Measurements from ENCODE around the gene EIF4E3. TPM values are rescaled to one million over a fixed set of nuclear protein-coding genes. Genes with fewer than 3 reads are reported as not detected.

Gene EIF4E3
- total and polyA plus RNA-seq, 2 of the 13 experiments (the other 11 are each of a cell fraction or from before 2014, with no cell fraction given) = 0.07 to 0.15 TPM

GRCh38 chr3:71657831-71658530 lies 67.2 kb downstream of the EIF4E3 start:
- CTCF ChIA-PET (ENCODE audit: low intra/inter-chr PET ratio, low total read pairs) = no interaction called here
- no peak overlapping the region for H3K4me2 ChIP-seq (ENCODE audit: low read depth, low read length)
- no peaks in the 10 kb centered on the region for H3K9me3 ChIP-seq (ENCODE audit: low read length)
- H3K79me2 ChIP-seq (ENCODE audit: insufficient read depth, low read length) = no peaks in the 10 kb centered on the region
- BruUV-seq (replicated peaks) = no TSS peak
- FAIRE-seq (no peak), DNase-seq (ENCODE audit: low spot score) (no peak), ATAC-seq (no peak)
- in situ Hi-C loops (cut with HindIII; ENCODE audit: extremely low pct_ligation_motif_present, low pct_unique_long_range_greater_than_20kb) (loop anchor here (10.0 kb wide), 1 partner anchor 1593 kb away; no protein-coding TSS in a partner anchor), intact Hi-C loops (cut with micrococcal nuclease; ENCODE audit: unreplicated experiment) (no loop called here)
- no peak overlapping the region for H2AFZ ChIP-seq (ENCODE audit: low read length)
- no peak overlapping the region for H3K27ac ChIP-seq (ENCODE audit: extremely low read length, insufficient read depth, low read length)
- no peak overlapping the region for H3K9ac ChIP-seq (ENCODE audit: insufficient read depth, low read depth, low read length)
- no peaks in the 10 kb centered on the region for H3K4me1 ChIP-seq (ENCODE audit: insufficient read depth, low read length)
- 29% methylated on average over 12 of the region's 12 CpGs for whole genome bisulfite sequencing (ENCODE audit: low lambda C conversion rate)
- POLR2A ChIA-PET = no interaction called here
- H3K36me3 ChIP-seq (replicated peaks in 1 of 2; ENCODE audit: control insufficient read depth in 1 of 2, insufficient read depth in 2 of 2, low read length in 2 of 2) = no peaks in the 10 kb centered on the region
- H3K27me3 ChIP-seq (ENCODE audit: control insufficient read depth in 1 of 2, insufficient read depth in 2 of 2, low read length in 2 of 2) = peaks cover 0 to 24% of the 10 kb centered on the region in 2 experiments; a peak in 4 of 5 replicates
- H4K20me1 ChIP-seq (ENCODE audit: insufficient read depth, low read length) = no peaks in the 10 kb centered on the region
- TF ChIP-seq MATR3 (CRISPR knock-in tag; IDR thresholded peaks at IDR 0.05) = no peak
- no peak for TF ChIP-seq ISL2 (CRISPR knock-in tag; IDR thresholded peaks at IDR 0.05)
- TF ChIP-seq, protein P1, sequence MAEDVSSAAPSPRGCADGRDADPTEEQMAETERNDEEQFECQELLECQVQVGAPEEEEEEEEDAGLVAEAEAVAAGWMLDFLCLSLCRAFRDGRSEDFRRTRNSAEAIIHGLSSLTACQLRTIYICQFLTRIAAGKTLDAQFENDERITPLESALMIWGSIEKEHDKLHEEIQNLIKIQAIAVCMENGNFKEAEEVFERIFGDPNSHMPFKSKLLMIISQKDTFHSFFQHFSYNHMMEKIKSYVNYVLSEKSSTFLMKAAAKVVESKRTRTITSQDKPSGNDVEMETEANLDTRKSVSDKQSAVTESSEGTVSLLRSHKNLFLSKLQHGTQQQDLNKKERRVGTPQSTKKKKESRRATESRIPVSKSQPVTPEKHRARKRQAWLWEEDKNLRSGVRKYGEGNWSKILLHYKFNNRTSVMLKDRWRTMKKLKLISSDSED (CRISPR knock-in tag; IDR thresholded peaks at IDR 0.05) = no peak
- no peak for TF ChIP-seq SAFB2 (CRISPR knock-in tag; IDR thresholded peaks at IDR 0.05; ENCODE audit: borderline replicate concordance, low read depth)
- TF ChIP-seq NFKBIZ (CRISPR knock-in tag; IDR thresholded peaks at IDR 0.05) = no peak
- no peak for TF ChIP-seq NCOA1 (CRISPR knock-in tag; IDR thresholded peaks at IDR 0.05)
- TF ChIP-seq ZMYM3 (CRISPR knock-in tag; IDR thresholded peaks at IDR 0.05) = no peak
- no peak for TF ChIP-seq ZSCAN29 (CRISPR knock-in tag; conservative IDR thresholded peaks at IDR 0.05)
- no peak for TF ChIP-seq ZMYM2 (CRISPR knock-in tag; IDR thresholded peaks at IDR 0.05)
- no peak for TF ChIP-seq ZNF564 (CRISPR knock-in tag; IDR thresholded peaks at IDR 0.05)
- H3K4me3 ChIP-seq (replicated peaks in 1 of 3; ENCODE audit: insufficient read depth in 1 of 3, low read depth in 2 of 3, low read length in 3 of 3) = no peak overlapping the region

All from HepG2 (cell line).